ENCODE results near the gene PKIB.
A peak's percentile ranks its signal among the peaks of the same experiment; 100 is the strongest.

PKIB gene

DNA sequence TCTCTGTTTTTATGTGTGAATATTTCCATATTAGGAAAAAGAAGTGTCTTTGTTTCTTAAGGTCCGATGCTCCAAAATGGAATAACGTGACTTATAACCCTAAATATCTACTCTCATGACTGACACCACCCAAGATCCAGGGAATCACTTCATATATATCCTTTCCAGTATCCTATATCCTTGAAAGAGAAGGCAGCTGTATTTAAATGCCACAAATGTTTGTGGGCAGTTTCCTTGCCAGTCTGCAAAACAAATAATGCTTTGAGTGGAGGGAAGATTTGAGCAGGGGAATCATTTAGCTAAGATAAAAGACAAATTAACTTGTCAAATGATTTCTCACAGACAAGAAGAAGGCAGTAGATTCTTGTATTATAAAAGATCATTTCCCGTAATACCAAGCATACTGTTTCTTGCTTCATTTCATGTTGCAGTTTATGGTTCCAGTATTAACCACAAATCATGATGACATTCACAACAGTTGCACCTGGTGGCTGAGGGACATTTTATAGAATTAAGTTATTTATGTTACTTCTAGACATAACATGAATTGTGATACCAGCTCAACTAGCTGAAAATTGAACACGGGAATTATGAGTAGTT, 139.3 kb downstream of the PKIB start:
- Histone ChIP-seq H4K20me1 (no peaks in the 10 kb centered on the region), H3K27ac (no peak overlapping the region), H3K4me3 (no peak overlapping the region), H3K4me1 (peaks cover 0 to 32% (median 8%) of the 10 kb centered on the region in 10 experiments; a peak in 10 of 20 replicates), H3K36me3 (no peaks in the 10 kb centered on the region), H3K9me3 (replicated peaks in 1 of 11) (peaks cover 18 to 31% (median 21%) of the 10 kb centered on the region in 11 experiments; a peak in 21 of 22 replicates), H3K9ac (no peak overlapping the region), H3K4me2 (no peak overlapping the region), H3K27me3 (no peaks in the 10 kb centered on the region)
- TF ChIP-seq Cebpa-rat (IDR thresholded peaks at IDR 0.05) = no peak

- Histone ChIP-seq H3K36me3 (no peaks in the 10 kb centered on the region), H4K20me1 (no peaks in the 10 kb centered on the region), H3K27me3 (no peaks in the 10 kb centered on the region), H3K4me1 (peaks cover 0 to 32% (median 8%) of the 10 kb centered on the region in 10 experiments; a peak in 10 of 20 replicates), H3K4me3 (no peak overlapping the region), H3K9me3 (replicated peaks in 1 of 11) (peaks cover 18 to 31% (median 21%) of the 10 kb centered on the region in 11 experiments; a peak in 21 of 22 replicates), H3K9ac (no peak overlapping the region), H3K27ac (0 out of 22 replicates have a peak overlapping the region, but pooled peaks of 1 of the 11 experiments have one; percentile 10), H3K4me2 (peak overlapping the region in 10 of 11 experiments; percentile 2 to 45 (median 27); a peak in 13 of 22 replicates)
- no peak for TF ChIP-seq Cebpa-rat (IDR thresholded peaks at IDR 0.05)
Measured at GRCh38 chr6:122751326-122751725, 141.1 kb downstream of the PKIB start.

- Histone ChIP-seq H4K20me1 (no peaks in the 10 kb centered on the region), H3K36me3 (no peaks in the 10 kb centered on the region), H3K9me3 (replicated peaks in 1 of 11) (peaks cover 17 to 22% (median 20%) of the 10 kb centered on the region in 11 experiments; a peak in 21 of 22 replicates), H3K4me2 (peak overlapping the region in 3 of 11 experiments; percentile 2 to 8 (median 3); a peak in 1 of 22 replicates), H3K27me3 (no peaks in the 10 kb centered on the region), H3K4me3 (no peak overlapping the region), H3K9ac (no peak overlapping the region), H3K4me1 (peaks cover 0 to 32% (median 8%) of the 10 kb centered on the region in 10 experiments; a peak in 10 of 20 replicates), H3K27ac (no peak overlapping the region)
- TF ChIP-seq Cebpa-rat (IDR thresholded peaks at IDR 0.05) = no peak
Measured at GRCh38 chr6:122752459-122752858, 142.3 kb downstream of the PKIB start.

DNA sequence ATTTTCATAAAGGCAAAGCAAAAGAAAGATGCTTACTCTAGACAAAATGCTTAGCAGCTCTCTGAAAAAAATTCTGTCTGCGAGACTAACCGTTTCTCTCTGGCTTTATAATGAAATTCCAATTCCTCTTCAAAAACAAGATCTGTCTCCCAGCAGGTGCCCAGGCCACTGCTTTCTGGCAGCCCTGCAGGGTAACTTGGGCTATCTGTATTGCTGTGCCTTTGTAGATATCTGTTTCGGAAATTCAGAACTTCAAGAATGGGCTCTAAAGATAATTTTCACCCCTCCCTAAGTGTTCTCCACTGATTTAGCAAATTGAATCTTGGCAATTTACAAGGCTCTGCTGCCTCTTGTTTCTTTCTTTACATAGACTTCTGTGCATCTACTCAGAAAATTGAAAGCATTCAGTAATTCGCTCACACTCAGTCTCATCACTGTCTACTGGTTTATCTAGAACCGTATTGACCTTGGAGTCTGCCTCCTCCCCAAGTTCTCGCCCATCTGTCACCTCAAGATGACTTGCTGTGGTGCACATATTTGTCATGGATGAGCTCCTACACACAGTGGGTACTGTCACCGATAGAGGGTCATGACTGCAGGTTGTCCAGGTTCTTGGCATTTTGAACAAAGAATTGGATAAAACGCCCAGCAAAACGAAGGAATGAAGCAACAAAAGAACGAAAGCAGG, 142.9 kb downstream of the PKIB start:
- Histone ChIP-seq H4K20me1 (no peaks in the 10 kb centered on the region), H3K4me1 (peaks cover 0 to 32% (median 8%) of the 10 kb centered on the region in 10 experiments; a peak in 11 of 20 replicates), H3K9me3 (replicated peaks in 1 of 11) (peaks cover 10 to 15% (median 13%) of the 10 kb centered on the region in 11 experiments; a peak in 19 of 22 replicates), H3K36me3 (no peaks in the 10 kb centered on the region), H3K27me3 (no peaks in the 10 kb centered on the region), H3K4me3 (no peak overlapping the region), H3K27ac (no peak overlapping the region), H3K9ac (no peak overlapping the region), H3K4me2 (peak overlapping the region in 1 of 11 experiments; percentile 8; a peak in 1 of 22 replicates)
- TF ChIP-seq Cebpa-rat (IDR thresholded peaks at IDR 0.05) = no peak

GRCh38 chr6:122753688-122754056, 143.5 kb downstream of the PKIB start:
- Histone ChIP-seq H4K20me1 (no peaks in the 10 kb centered on the region), H3K4me3 (no peak overlapping the region), H3K4me2 (0 out of 22 replicates have a peak overlapping the region, but pooled peaks of 1 of the 11 experiments have one; percentile 53), H3K9ac (no peak overlapping the region), H3K27ac (no peak overlapping the region), H3K36me3 (no peaks in the 10 kb centered on the region), H3K9me3 (replicated peaks in 1 of 11) (peaks cover 6 to 11% (median 9%) of the 10 kb centered on the region in 11 experiments; a peak in 19 of 22 replicates), H3K27me3 (no peaks in the 10 kb centered on the region), H3K4me1 (peaks cover 0 to 32% (median 8%) of the 10 kb centered on the region in 10 experiments; a peak in 11 of 20 replicates)
- TF ChIP-seq Cebpa-rat (IDR thresholded peaks at IDR 0.05) = no peak

GRCh38 chr6:122754191-122754731, 144.1 kb downstream of the PKIB start:
- Histone ChIP-seq H3K4me1 (peaks cover 0 to 38% (median 8%) of the 10 kb centered on the region in 10 experiments; a peak in 11 of 20 replicates), H3K9me3 (replicated peaks in 1 of 11) (peaks cover 0 to 5% (median 3%) of the 10 kb centered on the region in 11 experiments; a peak in 13 of 22 replicates), H3K27me3 (no peaks in the 10 kb centered on the region), H4K20me1 (no peaks in the 10 kb centered on the region), H3K27ac (no peak overlapping the region), H3K4me3 (no peak overlapping the region), H3K9ac (no peak overlapping the region), H3K4me2 (peak overlapping the region in 1 of 11 experiments; percentile 53; a peak in 1 of 22 replicates), H3K36me3 (no peaks in the 10 kb centered on the region)
- TF ChIP-seq Cebpa-rat (IDR thresholded peaks at IDR 0.05) = no peak

DNA sequence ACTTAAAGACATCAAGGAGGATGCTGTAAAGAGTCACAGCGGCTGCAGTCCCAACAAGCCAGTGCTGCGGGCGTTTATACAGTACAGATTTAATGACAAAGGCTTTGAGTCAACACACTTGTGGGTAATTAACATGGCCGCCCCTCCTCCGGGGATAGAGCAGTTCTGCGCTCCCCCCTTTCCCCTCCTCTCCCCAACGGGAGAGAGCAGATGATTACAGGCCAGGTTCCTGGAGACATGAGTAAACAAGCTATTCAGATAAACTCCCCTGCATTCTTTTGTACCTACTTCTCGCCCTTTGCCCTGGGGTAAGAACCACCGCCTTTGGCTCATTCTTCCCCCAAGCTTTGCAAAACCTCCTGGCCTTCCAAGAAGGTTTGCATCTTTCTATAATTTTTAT, 145.7 kb downstream of the PKIB start:
- H3K4me1 ChIP-seq = peaks cover 0 to 45% (median 8%) of the 10 kb centered on the region in 10 experiments; a peak in 11 of 20 replicates
- no peak for TF ChIP-seq Cebpa-rat (IDR thresholded peaks at IDR 0.05)
- no peaks in the 10 kb centered on the region for H4K20me1 ChIP-seq
- no peak overlapping the region for H3K9ac ChIP-seq
- no peak overlapping the region for H3K4me2 ChIP-seq
- H3K9me3 ChIP-seq (replicated peaks in 1 of 11) = no peaks in the 10 kb centered on the region
- no peak overlapping the region for H3K4me3 ChIP-seq
- no peak overlapping the region for H3K27ac ChIP-seq
- H3K36me3 ChIP-seq = no peaks in the 10 kb centered on the region
- no peaks in the 10 kb centered on the region for H3K27me3 ChIP-seq

DNA sequence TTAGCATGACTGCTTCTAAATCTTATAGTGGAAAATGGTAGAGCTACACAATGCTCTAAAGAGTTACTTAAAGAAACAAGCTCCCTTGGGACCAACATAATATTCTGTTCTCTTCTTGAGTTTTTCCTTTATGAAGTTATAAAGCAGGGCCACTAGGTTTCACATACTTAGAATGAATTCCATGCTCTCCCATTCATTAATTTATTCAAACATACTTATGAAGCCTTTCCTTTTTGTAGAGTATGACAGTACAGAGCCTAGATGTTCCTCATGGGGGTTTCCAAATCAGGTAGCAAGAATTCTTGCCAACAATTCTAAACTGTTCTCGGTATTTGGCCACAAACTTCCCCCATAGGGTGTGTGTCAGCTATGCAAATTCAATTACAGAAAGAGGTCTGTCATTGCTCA, 148.7 kb downstream of the PKIB start:
- peak overlapping the region in 2 of 11 experiments; percentile 3 to 42; a peak in 1 of 22 replicates for H3K4me2 ChIP-seq
- H3K4me3 ChIP-seq = no peak overlapping the region
- H3K27ac ChIP-seq = peak overlapping the region in 3 of 11 experiments; percentile 30 to 62 (median 42); a peak in 4 of 22 replicates
- H3K36me3 ChIP-seq = no peaks in the 10 kb centered on the region
- H3K27me3 ChIP-seq = no peaks in the 10 kb centered on the region
- H3K9me3 ChIP-seq (replicated peaks in 1 of 11) = no peaks in the 10 kb centered on the region
- H3K4me1 ChIP-seq = peaks cover 0 to 20% (median 0%) of the 10 kb centered on the region in 10 experiments; a peak in 3 of 20 replicates
- TF ChIP-seq Cebpa-rat (IDR thresholded peaks at IDR 0.05) = no peak
- no peaks in the 10 kb centered on the region for H4K20me1 ChIP-seq
- no peak overlapping the region for H3K9ac ChIP-seq

DNA sequence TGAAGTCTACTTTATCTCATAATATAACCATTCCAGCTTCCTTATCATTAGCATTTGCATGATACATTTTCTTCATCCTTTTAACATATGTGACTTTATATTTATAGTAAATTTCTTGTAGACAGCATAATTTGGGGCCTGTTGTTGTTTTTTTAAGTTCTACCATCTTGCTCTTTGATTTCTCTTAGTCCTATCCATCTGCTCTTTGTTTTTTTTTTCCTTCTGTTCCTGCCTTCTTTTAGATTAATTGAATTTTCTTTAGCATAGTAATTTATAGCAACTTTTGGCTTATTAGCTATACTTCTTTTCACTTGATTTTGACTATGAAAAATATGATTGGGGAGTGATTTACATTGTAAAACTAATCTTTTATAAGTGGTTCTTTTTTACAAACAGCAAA, 150.1 kb downstream of the PKIB start:
- H3K27ac ChIP-seq = peak overlapping the region in 1 of 11 experiments; percentile 62; a peak in 2 of 22 replicates
- H4K20me1 ChIP-seq = no peaks in the 10 kb centered on the region
- H3K9ac ChIP-seq = no peak overlapping the region
- H3K4me2 ChIP-seq = no peak overlapping the region
- H3K27me3 ChIP-seq = no peaks in the 10 kb centered on the region
- TF ChIP-seq Cebpa-rat (IDR thresholded peaks at IDR 0.05) = no peak
- H3K4me1 ChIP-seq = peaks cover 0 to 14% (median 0%) of the 10 kb centered on the region in 10 experiments; a peak in 3 of 20 replicates
- H3K36me3 ChIP-seq = no peaks in the 10 kb centered on the region
- H3K9me3 ChIP-seq (replicated peaks in 1 of 11) = no peaks in the 10 kb centered on the region
- H3K4me3 ChIP-seq = no peak overlapping the region

All from BLaER1 treated with 17β-estradiol and CSF1 and Interleukin-3, amounts not matched to agents 10 nM and 100 nM (cell line).